Measurements from ENCODE around the gene MGRN1.

DNA sequence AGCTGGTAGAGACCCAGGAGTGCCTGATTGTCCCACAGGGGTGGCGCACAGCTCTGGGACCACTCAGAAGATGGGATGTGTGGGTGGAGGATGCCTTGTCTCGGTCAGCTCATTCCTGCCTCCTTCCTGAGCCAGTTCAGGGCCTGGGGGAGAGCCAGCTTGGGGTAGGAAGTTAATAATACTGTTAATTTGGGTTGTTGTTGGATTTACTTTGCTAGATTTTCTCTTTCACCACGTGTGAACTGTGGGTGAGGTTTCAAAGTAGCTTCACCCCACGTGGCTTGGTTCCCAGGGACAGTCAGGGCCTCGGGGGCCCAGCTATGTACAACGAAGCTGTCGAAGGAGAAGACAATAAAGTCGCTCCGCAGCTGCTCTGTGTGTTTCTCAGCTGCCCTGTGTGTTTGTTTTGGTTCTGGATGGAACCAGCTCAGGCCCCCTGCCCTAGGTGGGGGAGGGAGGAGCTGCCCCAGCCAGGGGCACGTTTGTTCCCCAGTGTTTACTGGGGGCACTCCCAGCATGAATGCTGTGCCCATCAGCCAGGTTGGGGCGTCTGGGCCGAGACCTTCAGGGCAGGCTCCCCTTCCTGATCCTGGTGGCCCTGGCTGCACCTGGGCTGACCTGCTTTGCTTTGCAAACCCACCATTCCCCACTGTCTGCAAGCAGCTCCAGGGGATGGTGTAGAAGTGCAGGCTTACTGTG, 71.0 kb downstream of the MGRN1 start:
- TF ChIP-seq, protein P1, sequence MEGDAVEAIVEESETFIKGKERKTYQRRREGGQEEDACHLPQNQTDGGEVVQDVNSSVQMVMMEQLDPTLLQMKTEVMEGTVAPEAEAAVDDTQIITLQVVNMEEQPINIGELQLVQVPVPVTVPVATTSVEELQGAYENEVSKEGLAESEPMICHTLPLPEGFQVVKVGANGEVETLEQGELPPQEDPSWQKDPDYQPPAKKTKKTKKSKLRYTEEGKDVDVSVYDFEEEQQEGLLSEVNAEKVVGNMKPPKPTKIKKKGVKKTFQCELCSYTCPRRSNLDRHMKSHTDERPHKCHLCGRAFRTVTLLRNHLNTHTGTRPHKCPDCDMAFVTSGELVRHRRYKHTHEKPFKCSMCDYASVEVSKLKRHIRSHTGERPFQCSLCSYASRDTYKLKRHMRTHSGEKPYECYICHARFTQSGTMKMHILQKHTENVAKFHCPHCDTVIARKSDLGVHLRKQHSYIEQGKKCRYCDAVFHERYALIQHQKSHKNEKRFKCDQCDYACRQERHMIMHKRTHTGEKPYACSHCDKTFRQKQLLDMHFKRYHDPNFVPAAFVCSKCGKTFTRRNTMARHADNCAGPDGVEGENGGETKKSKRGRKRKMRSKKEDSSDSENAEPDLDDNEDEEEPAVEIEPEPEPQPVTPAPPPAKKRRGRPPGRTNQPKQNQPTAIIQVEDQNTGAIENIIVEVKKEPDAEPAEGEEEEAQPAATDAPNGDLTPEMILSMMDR (IDR thresholded peaks at IDR 0.05): no peak
- TF ChIP-seq POLR2A (IDR thresholded peaks at IDR 0.05): no peak
- no peak for TF ChIP-seq EP300 (IDR thresholded peaks at IDR 0.05)

All from upper lobe of left lung (tissue), 4 donors.